Effector memory CD8-positive, alpha-beta T cell (primary cell): ENCODE data around the gene CALCA.

ENCODE experiments used
- ATAC-seq: fragments of 150-1000 bp; cut with Tn5 transposase; replicated peaks from 2 replicates; pipeline ENCODE4 v1.10.0; 2021; ENCODE audit warnings: mild to moderate bottlenecking, moderate library complexity
- DNase-seq, 3 experiments: peaks; one replicate each; pipeline ENCODE4 v3.0.0; 2021
- H3K27ac Mint-ChIP-seq, 2 donors: one replicate each; pipeline ENCODE4 v1.8.0; 2022; ENCODE audit warnings: mild to moderate bottlenecking in 2 of 2, mixed read lengths in 2 of 2, moderate library complexity in 2 of 2
- H3K27me3 Mint-ChIP-seq, 2 donors: one replicate each; pipeline ENCODE4 v1.8.0; 2022; ENCODE audit warnings: mixed read lengths in 2 of 2
- H3K36me3 Mint-ChIP-seq: one replicate; pipeline ENCODE4 v1.8.0; 2022; ENCODE audit warnings: mild to moderate bottlenecking, moderate library complexity, mixed read lengths; ENCODE audit not compliant: insufficient read depth
- H3K4me1 Mint-ChIP-seq, 2 donors: one replicate each; pipeline ENCODE4 v1.8.0; 2022; ENCODE audit warnings: low read depth in 2 of 2, mixed read lengths in 2 of 2
- H3K4me3 Mint-ChIP-seq, 2 donors: one replicate each; pipeline ENCODE4 v1.8.0; 2022; ENCODE audit warnings: mild to moderate bottlenecking in 2 of 2, mixed read lengths in 2 of 2, moderate library complexity in 2 of 2
- H3K9me3 Mint-ChIP-seq, 2 donors: one replicate each; pipeline ENCODE4 v1.8.0; 2022; ENCODE audit warnings: mixed read lengths in 2 of 2

CALCA gene

DNA sequence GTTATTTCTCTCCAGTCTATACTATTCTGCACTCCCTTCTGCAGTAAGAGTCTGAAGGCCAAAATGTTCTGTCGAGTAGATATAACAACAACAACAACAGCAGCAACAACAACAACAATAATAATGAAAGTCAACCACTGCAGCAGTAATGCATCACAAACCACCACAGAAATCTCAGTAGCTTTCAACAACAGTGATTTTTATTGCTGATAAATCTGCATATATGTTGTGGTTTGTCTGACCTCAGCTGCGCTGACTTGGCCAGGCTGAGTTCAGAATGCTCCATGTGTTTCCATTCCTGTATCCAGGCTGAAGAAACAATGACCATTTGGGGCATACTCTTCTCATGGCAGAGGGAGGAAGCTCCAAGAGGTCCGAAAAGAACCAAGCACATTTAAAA, 47.8 kb downstream of the CALCA start:
- Mint-ChIP-seq H3K27ac (no peak overlapping the region), H3K4me1 (no peaks in the 10 kb centered on the region), H3K36me3 (peaks cover 2% of the 10 kb centered on the region), H3K9me3 (no peaks in the 10 kb centered on the region), H3K27me3 (peaks cover 0 to 12% of the 10 kb centered on the region in 2 donors), H3K4me3 (no peak overlapping the region)
- ATAC-seq (no peak), DNase-seq (no peak)
